Neural progenitor cell (in vitro differentiated cells): Measurements from ENCODE around the gene CCDC93. TPM values are rescaled to one million over a fixed set of nuclear protein-coding genes. Genes with fewer than 3 reads are reported as not detected.

ENCODE experiments used
- DNase-seq: peaks from one replicate; pipeline ENCODE4 v3.0.0-alpha.2; 2016; ENCODE audit warnings: low spot score
- H2AFZ ChIP-seq: fragments of 200-600 bp; sonication (generic); replicated peaks from 2 replicates; pipeline ENCODE4 v1.6.1; 2016; ENCODE audit warnings: antibody characterized with exemption
- H3F3A ChIP-seq: fragments of 200-600 bp; sonication (generic); 2 replicates; pipeline ENCODE4 v1.6.1; 2016; ENCODE audit warnings: antibody characterized with exemption, low read depth
- H3K27ac ChIP-seq: fragments of 200-600 bp; sonication (generic); 2 replicates; pipeline ENCODE4 v1.5.1; 2016; ENCODE audit warnings: mild to moderate bottlenecking
- H3K27me3 ChIP-seq: fragments of 200-600 bp; sonication (generic); 2 replicates; pipeline ENCODE4 v1.6.1; 2016; ENCODE audit warnings: mild to moderate bottlenecking, moderate library complexity
- H3K36me3 ChIP-seq: fragments of 200-600 bp; sonication (generic); 2 replicates; pipeline ENCODE4 v1.5.1; 2016
- H3K4me1 ChIP-seq: fragments of 200-600 bp; sonication (generic); 2 replicates; pipeline ENCODE4 v1.6.1; 2016; ENCODE audit warnings: mixed run types
- H3K4me2 ChIP-seq: fragments of 200-600 bp; sonication (generic); 2 replicates; pipeline ENCODE4 v1.6.1; 2016
- H3K4me3 ChIP-seq: fragments of 200-600 bp; sonication (generic); 2 replicates; pipeline ENCODE4 v1.5.1; 2016
- H3K79me2 ChIP-seq: fragments of 200-600 bp; sonication (generic); 2 replicates; pipeline ENCODE4 v1.6.1; 2016; ENCODE audit warnings: low read depth
- H3K9ac ChIP-seq: fragments of 200-600 bp; sonication (generic); 2 replicates; pipeline ENCODE4 v1.6.1; 2016
- H3K9me3 ChIP-seq: fragments of 200-600 bp; sonication (generic); 2 replicates; pipeline ENCODE4 v1.5.1; 2016; ENCODE audit warnings: low read depth
- H4K20me1 ChIP-seq: fragments of 200-600 bp; sonication (generic); 2 replicates; pipeline ENCODE4 v1.6.1; 2016; ENCODE audit warnings: low read depth
- H3K27ac Mint-ChIP-seq: 3 replicates; pipeline ENCODE4 v1.8.0; 2021; ENCODE audit warnings: mixed read lengths
- H3K27me3 Mint-ChIP-seq: 2 replicates; pipeline ENCODE4 v1.8.0; 2022; ENCODE audit warnings: low read depth, mild to moderate bottlenecking, inconsistent platforms, moderate library complexity, mixed read lengths; ENCODE audit not compliant: insufficient read depth
- H3K36me3 Mint-ChIP-seq: 3 replicates; pipeline ENCODE4 v1.8.0; 2021; ENCODE audit warnings: mixed read lengths
- H3K4me1 Mint-ChIP-seq: 3 replicates; pipeline ENCODE4 v1.8.0; 2021; ENCODE audit warnings: mixed read lengths
- H3K4me3 Mint-ChIP-seq: 3 replicates; pipeline ENCODE4 v1.8.0; 2021; ENCODE audit warnings: mild to moderate bottlenecking, moderate library complexity, mixed read lengths
- H3K9me3 Mint-ChIP-seq: 3 replicates; pipeline ENCODE4 v1.8.0; 2020; ENCODE audit warnings: mixed read lengths
- EZH2 ChIP-seq: fragments of 200-600 bp; sonication (generic); IDR thresholded peaks from 2 replicates; pipeline ENCODE4 v1.6.1; 2017; ENCODE audit warnings: antibody characterized with exemption, mild to moderate bottlenecking, moderate library complexity
- EZH2phosphoT487 ChIP-seq: fragments of 200-600 bp; sonication (generic); IDR thresholded peaks from 2 replicates; pipeline ENCODE4 v1.6.1; 2017; ENCODE audit warnings: antibody characterized with exemption
- total RNA-seq: library from RNA; depleted of rRNA; stranded (reverse); fragments of >200 nt; gene quantifications from 2 replicates; pipeline ENCODE4 v1.2.3, GENCODE V29; 2015; ENCODE audit warnings: low replicate concordance
- TF ChIP-seq, protein P1 (sequence below): fragments of 200-600 bp; sonication (generic); IDR thresholded peaks from 2 replicates; pipeline ENCODE4 v1.5.1; 2017; ENCODE audit warnings: antibody characterized with exemption, mild to moderate bottlenecking

Gene CCDC93
- total RNA-seq, 1 donor from 2014 or later = 21.0 TPM

DNA sequence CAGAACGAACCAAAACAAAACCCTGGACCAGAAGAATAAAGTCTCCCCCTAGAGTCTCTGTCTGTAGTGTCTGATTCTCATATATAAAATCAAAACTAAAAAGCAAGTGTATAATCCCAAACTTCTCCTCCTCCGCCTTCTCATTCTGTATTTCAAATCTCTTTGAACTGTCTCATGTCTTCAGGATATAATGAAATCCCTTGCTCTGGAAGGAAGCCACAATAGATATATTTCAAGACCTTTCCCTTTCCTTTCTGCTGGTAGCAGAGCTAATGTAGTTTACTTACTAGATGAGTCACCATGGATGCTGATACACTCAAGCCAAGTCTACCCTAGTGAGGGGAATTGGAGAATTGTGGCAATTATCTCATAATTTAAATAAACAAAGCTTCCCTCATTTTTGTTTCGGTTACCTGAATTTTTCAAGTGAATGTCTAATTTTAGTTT, 33.5 kb upstream of the CCDC93 start:
- peaks cover 24% of the 10 kb centered on the region for H3K4me1 Mint-ChIP-seq
- Histone ChIP-seq H3K27ac (no peak overlapping the region), H3K4me3 (no peak overlapping the region), H3K36me3 (no peaks in the 10 kb centered on the region), H3K9me3 (no peaks in the 10 kb centered on the region), H3K27me3 (peaks cover 13% of the 10 kb centered on the region), H3K4me2 (no peak overlapping the region), H2AFZ (no peak overlapping the region), H3K9ac (no peak overlapping the region), H3K79me2 (no peaks in the 10 kb centered on the region), H4K20me1 (no peaks in the 10 kb centered on the region), H3F3A (no peaks in the 10 kb centered on the region), H3K4me1 (peaks cover 16% of the 10 kb centered on the region)
- TF ChIP-seq, protein P1, sequence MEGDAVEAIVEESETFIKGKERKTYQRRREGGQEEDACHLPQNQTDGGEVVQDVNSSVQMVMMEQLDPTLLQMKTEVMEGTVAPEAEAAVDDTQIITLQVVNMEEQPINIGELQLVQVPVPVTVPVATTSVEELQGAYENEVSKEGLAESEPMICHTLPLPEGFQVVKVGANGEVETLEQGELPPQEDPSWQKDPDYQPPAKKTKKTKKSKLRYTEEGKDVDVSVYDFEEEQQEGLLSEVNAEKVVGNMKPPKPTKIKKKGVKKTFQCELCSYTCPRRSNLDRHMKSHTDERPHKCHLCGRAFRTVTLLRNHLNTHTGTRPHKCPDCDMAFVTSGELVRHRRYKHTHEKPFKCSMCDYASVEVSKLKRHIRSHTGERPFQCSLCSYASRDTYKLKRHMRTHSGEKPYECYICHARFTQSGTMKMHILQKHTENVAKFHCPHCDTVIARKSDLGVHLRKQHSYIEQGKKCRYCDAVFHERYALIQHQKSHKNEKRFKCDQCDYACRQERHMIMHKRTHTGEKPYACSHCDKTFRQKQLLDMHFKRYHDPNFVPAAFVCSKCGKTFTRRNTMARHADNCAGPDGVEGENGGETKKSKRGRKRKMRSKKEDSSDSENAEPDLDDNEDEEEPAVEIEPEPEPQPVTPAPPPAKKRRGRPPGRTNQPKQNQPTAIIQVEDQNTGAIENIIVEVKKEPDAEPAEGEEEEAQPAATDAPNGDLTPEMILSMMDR = no peak
- TF ChIP-seq EZH2phosphoT487 = no peak
- TF ChIP-seq EZH2 = no peak
- no peak for DNase-seq
- H3K27me3 Mint-ChIP-seq = no peaks in the 10 kb centered on the region
- no peak overlapping the region for H3K4me3 Mint-ChIP-seq
- no peak overlapping the region for H3K27ac Mint-ChIP-seq
- no peaks in the 10 kb centered on the region for H3K36me3 Mint-ChIP-seq
- no peaks in the 10 kb centered on the region for H3K9me3 Mint-ChIP-seq

GRCh38 chr2:118046634-118047210, 32.9 kb upstream of the CCDC93 start:
- Histone ChIP-seq H3K4me3 (no peak overlapping the region), H3K79me2 (no peaks in the 10 kb centered on the region), H3K4me2 (no peak overlapping the region), H3K9ac (no peak overlapping the region), H3K27me3 (peaks cover 13% of the 10 kb centered on the region), H3F3A (no peaks in the 10 kb centered on the region), H2AFZ (no peak overlapping the region), H4K20me1 (no peaks in the 10 kb centered on the region), H3K4me1 (peaks cover 13% of the 10 kb centered on the region), H3K9me3 (no peaks in the 10 kb centered on the region), H3K27ac (no peak overlapping the region), H3K36me3 (no peaks in the 10 kb centered on the region)
- H3K9me3 Mint-ChIP-seq = no peaks in the 10 kb centered on the region
- no peak overlapping the region for H3K27ac Mint-ChIP-seq
- H3K4me3 Mint-ChIP-seq = no peak overlapping the region
- peak; percentile 43 for DNase-seq
- no peaks in the 10 kb centered on the region for H3K36me3 Mint-ChIP-seq
- H3K27me3 Mint-ChIP-seq = no peaks in the 10 kb centered on the region
- peaks cover 21% of the 10 kb centered on the region for H3K4me1 Mint-ChIP-seq
- TF ChIP-seq, protein P1 = peak; percentile 73
- TF ChIP-seq EZH2phosphoT487 (no peak), EZH2 (no peak)

DNA sequence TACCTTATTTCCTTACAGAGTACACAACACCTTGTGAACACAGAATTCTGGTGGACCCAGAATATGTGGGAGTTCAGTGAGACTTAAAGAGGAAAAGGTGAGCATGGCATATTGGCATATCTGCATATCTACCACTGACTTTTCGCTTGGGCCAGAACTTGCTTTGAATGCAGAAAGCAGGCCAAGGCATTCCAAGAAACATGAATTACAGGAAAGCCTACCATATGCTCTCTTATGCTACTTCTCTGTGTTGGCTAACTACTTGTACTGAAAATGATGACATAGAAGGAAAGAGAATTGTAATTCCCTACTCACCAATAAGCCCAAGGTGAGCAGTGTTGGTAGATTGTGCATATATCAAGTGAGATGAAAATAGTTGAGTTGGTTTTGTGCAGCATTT, 31.4 kb upstream of the CCDC93 start:
- H3K4me3 ChIP-seq = no peak overlapping the region
- Mint-ChIP-seq H3K27me3 (peaks cover 4% of the 10 kb centered on the region), H3K27ac (no peak overlapping the region), H3K9me3 (no peaks in the 10 kb centered on the region), H3K4me3 (no peak overlapping the region), H3K36me3 (no peaks in the 10 kb centered on the region), H3K4me1 (peaks cover 9% of the 10 kb centered on the region)
- DNase-seq = no peak
- no peaks in the 10 kb centered on the region for H3K9me3 ChIP-seq
- no peaks in the 10 kb centered on the region for H3K36me3 ChIP-seq
- H2AFZ ChIP-seq = no peak overlapping the region
- H4K20me1 ChIP-seq = no peaks in the 10 kb centered on the region
- no peaks in the 10 kb centered on the region for H3F3A ChIP-seq
- H3K27ac ChIP-seq = no peak overlapping the region
- peaks cover 13% of the 10 kb centered on the region for H3K27me3 ChIP-seq
- no peaks in the 10 kb centered on the region for H3K4me1 ChIP-seq
- TF ChIP-seq, protein P1 = no peak
- TF ChIP-seq EZH2phosphoT487 = no peak
- no peak for TF ChIP-seq EZH2
- no peak overlapping the region for H3K4me2 ChIP-seq
- no peak overlapping the region for H3K9ac ChIP-seq
- H3K79me2 ChIP-seq = no peaks in the 10 kb centered on the region
